Naive thymus-derived CD4-positive, alpha-beta T cell (primary cell): ENCODE results near the gene LRRC8D. TPM values are rescaled to one million over a fixed set of nuclear protein-coding genes. Genes with fewer than 3 reads are reported as not detected.

ENCODE experiments used
- ATAC-seq: fragments of 150-1000 bp; cut with Tn5 transposase; 2 replicates; pipeline ENCODE4 v1.10.0; 2021; ENCODE audit warnings: mild to moderate bottlenecking, moderate library complexity
- CTCF ChIA-PET: fragments of 350-600 bp; sonication (Branson Sonifier 250); formaldehyde crosslinking; loops from one replicate; lab custom pipeline; 2021; ENCODE audit warnings: antibody characterized with exemption; lab: Charles Lee
- POLR2A ChIA-PET: fragments of 350-600 bp; sonication (Branson Sonifier 250); formaldehyde crosslinking; loops from one replicate; lab custom pipeline; 2021; ENCODE audit warnings: antibody characterized with exemption, inconsistent platforms; lab: Charles Lee
- DNase-seq, 9 donors: peaks; one replicate each; pipeline versions ENCODE4 v3.0.0 to v3.0.0-alpha.2; 2020 to 2022; ENCODE audit warnings: mixed read lengths in 1 of 9
- H3K27ac ChIP-seq: one replicate; pipeline ENCODE4 v1.7.0; 2013; ENCODE audit warnings: mild to moderate bottlenecking, low read depth, low read length, moderate library complexity
- H3K27me3 ChIP-seq, 2 donors: one replicate each; pipeline ENCODE4 v1.7.0; 2013; ENCODE audit warnings: low read length in 2 of 2, mild to moderate bottlenecking in 2 of 2, moderate library complexity in 2 of 2; ENCODE audit not compliant: control insufficient read depth in 2 of 2, insufficient read depth in 2 of 2
- H3K36me3 ChIP-seq, 3 experiments: 1 replicate in 2 of 3; 2 replicates in 1 of 3; pipeline ENCODE4 v1.7.0; 2013; ENCODE audit warnings: low read length in 3 of 3, mild to moderate bottlenecking in 3 of 3, moderate library complexity in 1 of 3; ENCODE audit not compliant: insufficient read depth in 3 of 3, control insufficient read depth in 2 of 3
- H3K4me1 ChIP-seq, 2 donors: one replicate each; pipeline ENCODE4 v1.7.0; 2013; ENCODE audit warnings: low read length in 2 of 2, mild to moderate bottlenecking in 2 of 2, moderate library complexity in 1 of 2; ENCODE audit not compliant: control insufficient read depth in 2 of 2, insufficient read depth in 2 of 2
- H3K4me3 ChIP-seq: 2 replicates; pipeline ENCODE4 v1.7.0; 2013; ENCODE audit warnings: mild to moderate bottlenecking, low read length
- H3K9me3 ChIP-seq, 3 experiments: 1 replicate in 2 of 3; 2 replicates in 1 of 3; pipeline ENCODE4 v1.7.0; 2013; ENCODE audit warnings: low read length in 3 of 3; ENCODE audit not compliant: control insufficient read depth in 2 of 3
- H3K27ac Mint-ChIP-seq, 9 donors: one replicate each; pipeline ENCODE4 v1.8.0; 2020 to 2022; ENCODE audit warnings: mixed read lengths in 9 of 9, mild to moderate bottlenecking in 8 of 9, moderate library complexity in 5 of 9, inconsistent platforms in 2 of 9
- H3K27me3 Mint-ChIP-seq, 5 donors: one replicate each; pipeline ENCODE4 v1.8.0; 2021 to 2022; ENCODE audit warnings: mixed read lengths in 5 of 5, mild to moderate bottlenecking in 1 of 5
- H3K36me3 Mint-ChIP-seq, 5 donors: one replicate each; pipeline ENCODE4 v1.8.0; 2020 to 2022; ENCODE audit warnings: mixed read lengths in 5 of 5, mild to moderate bottlenecking in 3 of 5, inconsistent platforms in 1 of 5
- H3K4me1 Mint-ChIP-seq, 7 donors: one replicate each; pipeline ENCODE4 v1.8.0; 2020 to 2022; ENCODE audit warnings: mixed read lengths in 7 of 7, mild to moderate bottlenecking in 3 of 7, inconsistent platforms in 1 of 7
- H3K4me3 Mint-ChIP-seq, 10 donors: one replicate each; pipeline ENCODE4 v1.8.0; 2020 to 2022; ENCODE audit warnings: mild to moderate bottlenecking in 10 of 10, mixed read lengths in 10 of 10, moderate library complexity in 6 of 10, inconsistent platforms in 2 of 10
- H3K9me3 Mint-ChIP-seq, 11 donors: one replicate each; pipeline ENCODE4 v1.8.0; 2020 to 2022; ENCODE audit warnings: mixed read lengths in 11 of 11, mild to moderate bottlenecking in 4 of 11, inconsistent platforms in 1 of 11, moderate library complexity in 1 of 11
- intact Hi-C, 2 donors: fragments of 100-400 bp; cut with micrococcal nuclease; formaldehyde crosslinking; loops; one replicate each; pipeline ENCODE4 v1.15.1; 2023
- polyA plus RNA-seq, 2 donors: library from polyadenylated mRNA; unstranded; fragments of 300-500 nt; fragmentation: Illumina TruSeq; gene quantifications; one replicate each; pipeline ENCODE4 v1.2.3, GENCODE V29; 2021
- total RNA-seq, 6 experiments: library from RNA in 5 of 6; stranded (reverse) in 5 of 6; gene quantifications; 1 replicate in 5 of 6; 2 replicates in 1 of 6; pipeline ENCODE4 v1.2.3 and lab custom pipeline; 2021 to 2026

Gene LRRC8D
- total and polyA plus RNA-seq, 7 experiments from 2014 or later = 21.1 to 65.7 (median 38.9) TPM

DNA sequence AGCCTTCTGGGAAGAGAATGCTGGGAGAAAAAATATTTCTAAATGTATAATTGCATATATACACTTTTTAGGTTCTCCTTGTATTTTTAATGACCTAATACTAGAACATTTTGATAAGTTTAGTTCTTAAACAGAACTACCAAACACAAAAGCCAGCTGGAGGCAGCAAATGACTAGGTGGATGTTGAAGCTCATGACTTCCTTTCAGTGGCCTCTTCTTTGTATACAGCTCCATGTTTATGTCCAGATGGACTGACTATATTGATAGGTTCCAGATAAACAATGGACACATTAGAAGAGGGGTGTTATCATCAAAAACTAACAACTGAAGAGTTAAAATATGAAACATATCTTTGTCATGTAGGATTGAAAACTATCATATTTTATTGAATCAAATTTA is 52.5 kb downstream of the LRRC8D start:
- ATAC-seq (no peak), DNase-seq (no peak)
- Mint-ChIP-seq H3K4me3 (peak overlapping the region in 1 of 10 donors; percentile 26), H3K36me3 (peaks cover 7 to 39% (median 32%) of the 10 kb centered on the region in 5 donors), H3K9me3 (peaks cover 0 to 4% (median 0%) of the 10 kb centered on the region in 11 donors), H3K27ac (peak overlapping the region in 3 of 9 donors; percentile 58 to 84 (median 76)), H3K4me1 (peaks cover 25 to 91% (median 70%) of the 10 kb centered on the region in 7 donors), H3K27me3 (no peaks in the 10 kb centered on the region)
- Histone ChIP-seq H3K27me3 (no peaks in the 10 kb centered on the region), H3K36me3 (peaks cover 0 to 6% (median 0%) of the 10 kb centered on the region in 3 experiments), H3K27ac (no peak overlapping the region), H3K4me3 (no peak overlapping the region), H3K4me1 (peaks cover 5 to 21% of the 10 kb centered on the region in 2 donors), H3K9me3 (no peaks in the 10 kb centered on the region)
- CTCF ChIA-PET = interaction anchor here (2.2 kb wide), 1 partner anchor 30 kb away, joined by 9 read pairs; no protein-coding TSS in a partner anchor
- intact Hi-C loops = no loop called here
- POLR2A ChIA-PET = interaction anchor here (0.5 to 6.0 kb wide), 4 partner anchors 11 to 102 kb away, joined by 3 to 25 read pairs (median 3); no protein-coding TSS in a partner anchor

DNA sequence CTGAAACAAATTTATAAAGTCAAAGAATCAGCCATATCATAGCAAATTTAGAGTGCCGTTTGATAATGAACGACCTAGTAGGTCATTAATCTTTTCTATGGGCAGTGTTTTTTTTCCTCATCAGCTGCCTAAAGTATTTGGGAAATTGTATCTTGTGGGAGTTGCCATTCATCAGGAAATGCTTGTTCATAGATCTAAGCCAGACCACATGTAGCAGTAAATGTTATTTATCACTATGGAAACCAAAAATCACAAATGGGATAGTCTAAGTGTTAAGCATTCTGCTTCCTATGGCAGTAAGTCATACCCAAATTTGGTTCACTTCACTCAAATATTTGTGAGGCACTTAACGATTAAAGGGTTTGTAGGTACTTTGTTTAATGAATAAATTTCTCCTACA is 52.9 kb downstream of the LRRC8D start:
- Histone ChIP-seq H3K4me3 (no peak overlapping the region), H3K4me1 (peaks cover 5 to 21% of the 10 kb centered on the region in 2 donors), H3K27me3 (no peaks in the 10 kb centered on the region), H3K9me3 (no peaks in the 10 kb centered on the region), H3K27ac (no peak overlapping the region), H3K36me3 (peaks cover 0 to 5% (median 0%) of the 10 kb centered on the region in 3 experiments)
- peaks cover 0 to 4% (median 0%) of the 10 kb centered on the region in 11 donors for H3K9me3 Mint-ChIP-seq
- no peaks in the 10 kb centered on the region for H3K27me3 Mint-ChIP-seq
- POLR2A ChIA-PET = interaction anchor here (0.9 to 6.0 kb wide), 3 partner anchors 10 to 30 kb away, joined by 3 to 25 read pairs (median 3); no protein-coding TSS in a partner anchor
- peak overlapping the region in 1 of 10 donors; percentile 26 for H3K4me3 Mint-ChIP-seq
- H3K4me1 Mint-ChIP-seq = peaks cover 27 to 89% (median 73%) of the 10 kb centered on the region in 7 donors
- peak in 2 of 9 donors; percentile 32 to 33 for DNase-seq
- CTCF ChIA-PET = interaction anchor here (2.2 kb wide), 1 partner anchor 30 kb away, joined by 9 read pairs; no protein-coding TSS in a partner anchor
- intact Hi-C loops = no loop called here
- H3K36me3 Mint-ChIP-seq = peaks cover 7 to 37% (median 30%) of the 10 kb centered on the region in 5 donors
- ATAC-seq = peak; percentile 49
- H3K27ac Mint-ChIP-seq = peak overlapping the region in 5 of 9 donors; percentile 11 to 84 (median 73)

DNA sequence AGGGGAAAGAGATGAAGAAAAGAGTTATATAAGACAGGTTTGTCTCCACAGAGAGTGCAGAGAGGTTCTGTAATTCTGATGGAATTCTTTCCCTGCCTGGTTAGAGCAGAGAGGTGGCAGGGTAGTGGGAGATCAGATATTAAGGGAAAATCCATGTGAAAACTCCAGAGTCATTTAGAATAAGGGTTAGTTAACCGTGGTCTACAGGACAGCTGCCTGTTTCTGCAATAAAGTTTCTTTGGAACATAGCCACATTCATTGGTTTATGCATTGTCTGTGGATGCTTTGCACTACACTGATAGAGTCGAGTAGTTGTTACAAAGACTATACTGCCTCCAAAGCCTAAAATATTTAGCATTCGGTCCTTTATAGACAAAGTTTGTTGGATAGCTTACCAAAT is 55.6 kb downstream of the LRRC8D start:
- H3K4me3 Mint-ChIP-seq = peak overlapping the region in 3 of 10 donors; percentile 3 to 38 (median 37)
- no peak for DNase-seq
- H3K9me3 Mint-ChIP-seq = peaks cover 0 to 12% (median 0%) of the 10 kb centered on the region in 11 donors
- no peak overlapping the region for H3K27ac ChIP-seq
- H3K36me3 ChIP-seq = no peaks in the 10 kb centered on the region
- no peaks in the 10 kb centered on the region for H3K27me3 ChIP-seq
- peaks cover 0 to 11% of the 10 kb centered on the region in 2 donors for H3K4me1 ChIP-seq
- no peaks in the 10 kb centered on the region for H3K27me3 Mint-ChIP-seq
- H3K27ac Mint-ChIP-seq = peak overlapping the region in 3 of 9 donors; percentile 60 to 84 (median 61)
- intact Hi-C loops = no loop called here
- ChIA-PET POLR2A (interaction anchor here (0.7 to 1.7 kb wide), 2 partner anchors 14 to 22 kb away, joined by 3 to 4 read pairs; no protein-coding TSS in a partner anchor), CTCF (interaction anchor here (0.6 kb wide), 1 partner anchor 13 kb away, joined by 4 read pairs; no protein-coding TSS in a partner anchor)
- no peak overlapping the region for H3K4me3 ChIP-seq
- H3K9me3 ChIP-seq = no peaks in the 10 kb centered on the region
- no peak for ATAC-seq
- H3K4me1 Mint-ChIP-seq = peaks cover 22 to 85% (median 65%) of the 10 kb centered on the region in 7 donors
- H3K36me3 Mint-ChIP-seq = peaks cover 9 to 45% (median 34%) of the 10 kb centered on the region in 5 donors

DNA sequence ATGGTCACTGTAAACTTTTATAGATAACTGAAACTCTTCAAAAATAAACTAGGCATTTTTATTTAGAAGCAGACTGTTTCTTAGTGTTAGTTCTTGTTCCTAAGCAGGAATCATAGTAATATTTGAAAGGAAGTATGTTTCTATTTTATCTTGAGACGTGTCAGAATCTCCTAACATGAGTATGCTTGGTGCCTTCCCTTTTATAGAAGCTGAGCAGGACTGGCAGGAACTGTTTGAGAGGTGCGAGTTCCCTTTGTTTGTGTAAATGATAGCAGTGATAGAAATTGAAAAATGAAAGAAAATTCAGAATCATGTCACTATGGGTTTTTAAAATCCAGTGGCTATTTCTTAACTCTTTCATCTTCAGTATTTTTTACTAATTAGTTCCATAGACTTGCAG is 56.9 kb downstream of the LRRC8D start:
- Histone ChIP-seq H3K4me3 (no peak overlapping the region), H3K9me3 (no peaks in the 10 kb centered on the region), H3K27me3 (no peaks in the 10 kb centered on the region), H3K36me3 (no peaks in the 10 kb centered on the region), H3K27ac (no peak overlapping the region), H3K4me1 (peaks cover 0 to 3% of the 10 kb centered on the region in 2 donors)
- Mint-ChIP-seq H3K4me1 (peaks cover 17 to 76% (median 55%) of the 10 kb centered on the region in 7 donors), H3K4me3 (no peak overlapping the region), H3K36me3 (peaks cover 10 to 43% (median 36%) of the 10 kb centered on the region in 5 donors), H3K27me3 (no peaks in the 10 kb centered on the region), H3K27ac (peak overlapping the region in 2 of 9 donors; percentile 5 to 14), H3K9me3 (peaks cover 0 to 14% (median 0%) of the 10 kb centered on the region in 11 donors)
- DNase-seq = no peak
- ChIA-PET CTCF (interaction anchor here (0.7 kb wide), 1 partner anchor 413 kb away, joined by 6 read pairs; no protein-coding TSS in a partner anchor), POLR2A (interaction anchor here (1.3 kb wide), 1 partner anchor 269 kb away, joined by 3 read pairs; no protein-coding TSS in a partner anchor)
- intact Hi-C loops = no loop called here
- ATAC-seq = no peak

DNA sequence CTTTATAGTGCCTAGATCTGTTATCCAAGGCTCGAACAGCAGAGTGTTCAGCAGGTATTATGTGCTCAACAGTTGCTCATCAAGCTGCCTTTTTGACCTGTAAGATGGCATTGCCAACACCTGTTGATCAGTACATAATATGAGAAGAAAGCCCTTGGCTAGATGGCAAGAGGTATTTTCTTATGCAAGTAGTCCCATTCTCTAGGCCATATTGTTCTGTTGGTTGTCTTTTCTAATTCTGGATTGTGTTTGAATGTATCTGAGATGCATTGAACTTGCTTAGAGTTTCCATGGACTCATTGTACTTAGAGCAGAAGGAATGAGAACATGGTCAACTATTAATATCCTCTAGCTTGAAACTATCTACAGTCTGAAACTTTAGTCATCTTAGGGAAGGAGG is 57.4 kb downstream of the LRRC8D start:
- POLR2A ChIA-PET = interaction anchor here (1.3 kb wide), 1 partner anchor 270 kb away, joined by 3 read pairs; no protein-coding TSS in a partner anchor

DNA sequence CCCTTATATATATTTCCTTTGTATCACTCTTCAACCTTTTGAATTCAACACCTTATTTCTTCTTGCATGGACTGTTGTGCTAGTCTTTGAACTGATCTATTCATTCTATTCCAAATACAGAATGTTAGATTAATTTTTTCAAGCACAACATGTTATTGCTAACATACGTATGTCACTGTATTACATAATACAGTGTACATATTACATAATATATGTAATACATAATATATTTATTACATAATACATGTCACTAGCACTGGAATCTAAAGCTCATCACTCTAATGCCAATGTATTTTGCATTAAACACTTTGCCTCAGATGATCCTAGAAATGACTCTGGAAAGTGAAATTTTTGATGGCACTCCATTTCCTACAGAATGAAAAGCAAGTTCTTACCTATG is 59.8 kb downstream of the LRRC8D start:
- peaks cover 10 to 51% (median 41%) of the 10 kb centered on the region in 5 donors for H3K36me3 Mint-ChIP-seq
- intact Hi-C loops = no loop called here
- peak overlapping the region in 1 of 9 donors; percentile 52 for H3K27ac Mint-ChIP-seq
- Histone ChIP-seq H3K9me3 (no peaks in the 10 kb centered on the region), H3K4me1 (no peaks in the 10 kb centered on the region), H3K4me3 (no peak overlapping the region), H3K36me3 (no peaks in the 10 kb centered on the region), H3K27ac (no peak overlapping the region), H3K27me3 (no peaks in the 10 kb centered on the region)
- DNase-seq = no peak
- no peaks in the 10 kb centered on the region for H3K27me3 Mint-ChIP-seq
- ChIA-PET POLR2A (interaction anchor here (0.9 kb wide), 1 partner anchor 37 kb away, joined by 9 read pairs; no protein-coding TSS in a partner anchor), CTCF (no interaction called here)
- H3K4me3 Mint-ChIP-seq = no peak overlapping the region
- H3K4me1 Mint-ChIP-seq = peaks cover 11 to 62% (median 44%) of the 10 kb centered on the region in 7 donors
- H3K9me3 Mint-ChIP-seq = peaks cover 0 to 14% (median 0%) of the 10 kb centered on the region in 11 donors
- ATAC-seq = no peak

More for the DNA sequence above, 57.4 kb downstream of the LRRC8D start:
- H3K4me1 Mint-ChIP-seq = peaks cover 16 to 75% (median 58%) of the 10 kb centered on the region in 7 donors
- intact Hi-C loops = no loop called here
- H3K27ac Mint-ChIP-seq = peak overlapping the region in 1 of 9 donors; percentile 5
- H3K9me3 Mint-ChIP-seq = peaks cover 0 to 14% (median 0%) of the 10 kb centered on the region in 11 donors
- ATAC-seq = no peak
- H3K4me3 Mint-ChIP-seq = no peak overlapping the region
- H3K36me3 Mint-ChIP-seq = peaks cover 10 to 47% (median 41%) of the 10 kb centered on the region in 5 donors
- Histone ChIP-seq H3K4me3 (no peak overlapping the region), H3K4me1 (no peaks in the 10 kb centered on the region), H3K9me3 (no peaks in the 10 kb centered on the region), H3K36me3 (no peaks in the 10 kb centered on the region), H3K27me3 (no peaks in the 10 kb centered on the region), H3K27ac (no peak overlapping the region)
- DNase-seq = no peak
- H3K27me3 Mint-ChIP-seq = no peaks in the 10 kb centered on the region
- CTCF ChIA-PET = no interaction called here
